ENCODE results near the gene FUS.

Gene FUS

DNA sequence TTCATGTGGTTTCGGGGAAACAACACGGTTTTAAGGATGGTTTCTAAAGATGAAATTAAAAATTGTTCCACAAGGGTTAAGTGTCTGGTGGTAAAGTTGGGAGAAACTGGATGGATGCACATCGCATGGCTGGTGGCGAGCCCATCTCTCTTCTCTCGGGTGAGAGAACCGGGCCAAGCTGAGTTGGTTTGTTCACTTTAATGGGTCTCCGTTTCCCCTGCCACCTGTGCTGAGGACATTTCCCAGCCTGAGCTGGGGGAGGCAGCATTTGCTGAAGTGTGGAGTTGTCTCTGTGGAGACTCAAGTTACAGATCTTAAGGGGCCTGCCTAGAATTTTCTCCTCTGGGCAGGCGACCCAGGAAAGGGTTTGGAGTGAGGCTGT, 7.9 kb downstream of the FUS start:
- in situ Hi-C loops (cut with HindIII; ENCODE audit: low sequenced_read_pairs): loop anchor here (25.0 kb wide), 1 partner anchor 275 kb away; the partner anchor contains the start of genes ARMC5 and TGFB1I1
- no peak for DNase-seq (ENCODE audit: low read depth, low spot score)
- no peak for TF ChIP-seq CTCF (IDR thresholded peaks at IDR 0.05; ENCODE audit: low read depth, low read length)
- no peak overlapping the region for H3K4me3 ChIP-seq (ENCODE audit: low read depth, low read length)

DNA sequence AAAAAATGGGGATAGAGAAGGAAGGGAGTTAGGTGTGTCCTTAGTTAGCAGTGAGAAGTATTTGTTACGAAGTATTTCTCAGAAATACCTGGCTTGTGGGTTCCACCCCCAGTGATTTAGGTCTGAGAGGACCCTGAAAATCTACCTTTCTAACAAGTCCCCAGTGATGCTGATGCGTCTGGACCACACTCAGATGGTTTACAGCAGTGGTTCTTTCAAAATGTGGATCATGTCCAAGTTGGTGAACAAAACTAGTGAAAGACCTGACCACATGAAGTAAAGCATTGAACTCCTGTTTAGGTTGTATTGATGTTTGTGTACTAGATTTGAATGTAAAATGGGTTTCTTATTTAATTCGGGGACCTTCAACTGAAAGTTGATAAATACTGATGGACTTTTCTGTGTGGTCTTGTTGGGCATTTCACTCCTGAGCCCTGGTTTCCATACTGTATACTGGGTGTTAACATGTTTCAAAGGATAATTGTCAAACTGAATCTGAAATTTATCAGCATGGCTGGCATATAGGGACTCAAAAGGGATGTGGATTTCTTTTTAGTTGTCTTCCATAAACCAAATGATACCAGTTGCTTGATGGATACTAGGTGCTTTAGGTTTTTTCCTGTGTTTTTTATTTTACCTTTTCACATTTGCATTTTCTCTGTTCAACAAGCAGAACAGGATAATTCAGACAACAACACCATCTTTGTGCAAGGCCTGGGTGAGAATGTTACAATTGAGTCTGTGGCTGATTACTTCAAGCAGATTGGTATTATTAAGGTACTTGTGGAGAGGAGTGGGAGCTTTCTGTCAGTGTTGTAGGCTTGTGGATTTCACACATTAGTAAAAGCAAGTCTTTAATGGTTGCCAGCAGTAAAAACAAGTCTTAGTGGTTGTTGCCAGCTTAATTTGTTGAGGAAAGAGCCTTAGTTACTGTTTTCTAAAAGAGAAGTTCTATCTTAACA, 8.8 kb downstream of the FUS start:
- no peak for DNase-seq (ENCODE audit: low read depth, low spot score)
- TF ChIP-seq CTCF (IDR thresholded peaks at IDR 0.05; ENCODE audit: low read depth, low read length): no peak
- in situ Hi-C loops (cut with HindIII; ENCODE audit: low sequenced_read_pairs): loop anchor here (25.0 kb wide), 1 partner anchor 274 kb away; the partner anchor contains the start of genes ARMC5 and TGFB1I1

DNA sequence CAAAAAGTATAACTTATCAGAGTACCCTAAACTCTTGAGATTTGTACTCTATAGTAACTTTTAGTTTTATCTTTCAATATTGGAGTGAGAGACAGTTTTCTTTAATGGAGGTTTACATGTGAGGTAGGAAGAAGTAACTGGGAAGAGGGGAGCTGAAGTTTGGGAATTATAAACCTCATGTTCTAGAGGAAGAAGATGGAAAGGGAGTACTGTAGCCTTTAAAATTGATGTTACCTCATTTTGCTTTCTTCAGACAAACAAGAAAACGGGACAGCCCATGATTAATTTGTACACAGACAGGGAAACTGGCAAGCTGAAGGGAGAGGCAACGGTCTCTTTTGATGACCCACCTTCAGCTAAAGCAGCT, 9.5 kb downstream of the FUS start:
- TF ChIP-seq CTCF (IDR thresholded peaks at IDR 0.05; ENCODE audit: low read depth, low read length): no peak
- in situ Hi-C loops (cut with HindIII; ENCODE audit: low sequenced_read_pairs): loop anchor here (25.0 kb wide), 1 partner anchor 273 kb away; the partner anchor contains the start of genes ARMC5 and TGFB1I1
- no peak overlapping the region for H3K4me3 ChIP-seq (ENCODE audit: low read depth, low read length)
- DNase-seq (ENCODE audit: low read depth, low spot score): no peak

More for the DNA sequence above, 8.8 kb downstream of the FUS start:
- no peak overlapping the region for H3K4me3 ChIP-seq (ENCODE audit: low read depth, low read length)

DNA sequence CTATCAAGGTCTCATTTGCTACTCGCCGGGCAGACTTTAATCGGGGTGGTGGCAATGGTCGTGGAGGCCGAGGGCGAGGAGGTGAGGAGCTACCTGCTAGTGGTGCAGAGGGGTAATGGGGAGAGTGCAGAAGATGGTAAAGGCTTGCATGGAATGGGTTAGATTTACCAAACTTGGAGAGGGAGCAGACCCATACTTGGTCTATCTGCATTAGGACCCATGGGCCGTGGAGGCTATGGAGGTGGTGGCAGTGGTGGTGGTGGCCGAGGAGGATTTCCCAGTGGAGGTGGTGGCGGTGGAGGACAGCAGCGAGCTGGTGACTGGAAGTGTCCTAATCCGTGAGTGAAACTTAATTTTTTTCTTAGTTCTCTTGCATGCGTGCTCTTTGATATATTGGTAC, 10.1 kb downstream of the FUS start:
- no peak for TF ChIP-seq CTCF (IDR thresholded peaks at IDR 0.05; ENCODE audit: low read depth, low read length)
- in situ Hi-C loops (cut with HindIII; ENCODE audit: low sequenced_read_pairs): loop anchor here (25.0 kb wide), 1 partner anchor 272 kb away; the partner anchor contains the start of genes ARMC5 and TGFB1I1
- no peak for DNase-seq (ENCODE audit: low read depth, low spot score)
- no peak overlapping the region for H3K4me3 ChIP-seq (ENCODE audit: low read depth, low read length)

GRCh38 chr16:31190818-31191444, 11.0 kb downstream of the FUS start:
- DNase-seq (ENCODE audit: low read depth, low spot score): no peak
- TF ChIP-seq CTCF (IDR thresholded peaks at IDR 0.05; ENCODE audit: low read depth, low read length): no peak
- H3K4me3 ChIP-seq (ENCODE audit: low read depth, low read length): no peak overlapping the region
- in situ Hi-C loops (cut with HindIII; ENCODE audit: low sequenced_read_pairs): loop anchor here (25.0 kb wide), 1 partner anchor 271 kb away; the partner anchor contains the start of genes ARMC5 and TGFB1I1

GRCh38 chr16:31191697-31192428, 11.9 kb downstream of the FUS start:
- no peak for TF ChIP-seq CTCF (IDR thresholded peaks at IDR 0.05; ENCODE audit: low read depth, low read length)
- in situ Hi-C loops (cut with HindIII; ENCODE audit: low sequenced_read_pairs): loop anchor here (25.0 kb wide), 1 partner anchor 270 kb away; the partner anchor contains the start of genes ARMC5 and TGFB1I1
- H3K4me3 ChIP-seq (ENCODE audit: low read depth, low read length): no peak overlapping the region
- no peak for DNase-seq (ENCODE audit: low read depth, low spot score)
